K562 (cell line): ENCODE measurements around the gene TCF12. TPM values are rescaled to one million over a fixed set of nuclear protein-coding genes. Genes with fewer than 3 reads are reported as not detected.

Experiments used
- ATAC-seq: fragments of 200-7000 bp; cut with Tn5 transposase; 3 replicates; pipeline ENCODE4 v1.9.1; 2020; ENCODE audit warnings: moderate library complexity
- BruUV-seq: library from RNA; stranded (reverse); fragments of 400-500 nt; replicated peaks from 2 replicates; lab custom pipeline; 2021; lab: Mats Ljungman, UMichigan
- CTCF ChIA-PET: fragments of 300-600 bp; formaldehyde crosslinking; extraction: SDS; loops from one replicate; lab custom pipeline; 2021; ENCODE audit warnings: low intra/inter-chr PET ratio; lab: Yijun Ruan, JAX
- POLR2A ChIA-PET: fragments of 300-600, 350-650 bp; sonication (Branson Sonifier 250); formaldehyde crosslinking; extraction: SDS; loops from one replicate; lab custom pipeline; 2021; ENCODE audit warnings: antibody characterized with exemption, inconsistent platforms; lab: Yijun Ruan, JAX
- DNase-seq, 4 experiments: peaks; one replicate each; pipeline versions ENCODE4 v3.0.0 to v3.0.0-alpha.2; 2011 to 2018; ENCODE audit warnings: low spot score in 3 of 4, mixed read lengths in 3 of 4; ENCODE audit errors: extremely low read depth in 1 of 4
- FAIRE-seq: peaks from 2 replicates; lab custom pipeline; 2011; peaks lifted over from hg19 to GRCh38; lab: Jason Lieb, UNC
- H2AFZ ChIP-seq: 2 replicates; pipeline ENCODE4 v1.6.0; 2011; ENCODE audit warnings: low read depth, low read length, control low read depth, inconsistent platforms
- H3K27ac ChIP-seq: fragments of 200-600 bp; 3 replicates; pipeline ENCODE4 v1.8.0; 2011; ENCODE audit warnings: low read depth, mild to moderate bottlenecking, control low read depth, inconsistent platforms, low read length, moderate library complexity, mixed read lengths; ENCODE audit errors: extremely low read depth
- H3K27me3 ChIP-seq, 2 experiments: fragments of 300-600 bp in 1 of 2; 2 replicates in 1 of 2; 3 replicates in 1 of 2; pipeline versions ENCODE4 v1.6.0 to v1.8.0; 2011; ENCODE audit warnings: inconsistent platforms in 2 of 2, low read length in 2 of 2, mild to moderate bottlenecking in 1 of 2, mixed read lengths in 1 of 2, moderate library complexity in 1 of 2; ENCODE audit not compliant: control insufficient read depth in 2 of 2, insufficient read depth in 2 of 2
- H3K36me3 ChIP-seq: fragments of 300-600 bp; 3 replicates; pipeline ENCODE4 v1.8.0; 2011; ENCODE audit warnings: mild to moderate bottlenecking, low read length, inconsistent platforms; ENCODE audit not compliant: control insufficient read depth, insufficient read depth
- H3K4me1 ChIP-seq, 2 experiments: fragments of 200-600 bp in 1 of 2; replicated peaks in 1 of 2; 2 replicates in 1 of 2; 3 replicates in 1 of 2; pipeline versions ENCODE4 v1.5.1 to v1.8.0; 2011; ENCODE audit warnings: inconsistent platforms in 2 of 2, low read length in 2 of 2, mild to moderate bottlenecking in 1 of 2, mixed read lengths in 1 of 2, moderate library complexity in 1 of 2; ENCODE audit not compliant: control insufficient read depth in 2 of 2, insufficient read depth in 2 of 2
- H3K4me2 ChIP-seq: 2 replicates; pipeline ENCODE4 v1.6.1; 2011; ENCODE audit warnings: low read length, control low read depth, inconsistent platforms, mixed read lengths; ENCODE audit not compliant: insufficient read depth
- H3K4me3 ChIP-seq: fragments of 200-600 bp; sonication (generic), shearing (Covaris generic); 2 replicates; pipeline ENCODE4 v1.5.1; 2016; ENCODE audit warnings: control low read depth, inconsistent platforms
- H3K79me2 ChIP-seq: fragments of 200-600 bp; 3 replicates; pipeline ENCODE4 v1.8.0; 2011; ENCODE audit warnings: low read length, inconsistent platforms; ENCODE audit not compliant: control insufficient read depth, insufficient read depth
- H3K9ac ChIP-seq, 2 experiments: 2 replicates each; pipeline versions ENCODE4 v1.6.0 to v1.6.1; 2011; ENCODE audit warnings: low read depth in 2 of 2, low read length in 2 of 2, control low read depth in 1 of 2, inconsistent platforms in 1 of 2, mild to moderate bottlenecking in 1 of 2, mixed read lengths in 1 of 2; ENCODE audit not compliant: insufficient read depth in 1 of 2
- H3K9me1 ChIP-seq: one replicate; pipeline ENCODE4 v1.6.0; 2011; ENCODE audit warnings: inconsistent platforms, mild to moderate bottlenecking, low read length, moderate library complexity; ENCODE audit not compliant: control insufficient read depth, insufficient read depth
- H3K9me3 ChIP-seq: replicated peaks from 2 replicates; pipeline ENCODE4 v1.5.1; 2011; ENCODE audit warnings: low read depth, low read length, inconsistent platforms; ENCODE audit not compliant: control insufficient read depth, insufficient read depth
- H4K20me1 ChIP-seq: replicated peaks from 2 replicates; pipeline ENCODE4 v1.6.1; 2011; ENCODE audit warnings: low read length, inconsistent platforms, mixed read lengths; ENCODE audit not compliant: control insufficient read depth, insufficient read depth
- ATF1 ChIP-seq, 2 experiments: fragments of 450-650 bp in 1 of 2; IDR thresholded peaks; 2 replicates each; pipeline ENCODE4 v1.6.1; 2016; ENCODE audit warnings: missing compliant biosample characterization in 1 of 2, missing genetic modification characterization in 1 of 2
- CUX1 ChIP-seq: fragments of 200-800 bp; sonication (Bioruptor generic); IDR thresholded peaks from 2 replicates; pipeline ENCODE4 v1.6.1; 2016; ENCODE audit warnings: missing genetic modification characterization, missing compliant biosample characterization
- NCOR1 ChIP-seq: fragments of 450-650 bp; IDR thresholded peaks from 2 replicates; pipeline ENCODE4 v1.6.1; 2016; ENCODE audit warnings: mild to moderate bottlenecking, moderate library complexity
- RCOR1 ChIP-seq, 2 experiments: IDR thresholded peaks; 2 replicates each; pipeline ENCODE4 v1.6.1; 2012; ENCODE audit warnings: low read depth in 2 of 2, low read length in 2 of 2, borderline replicate concordance in 1 of 2, improper control_type of control experiment in 1 of 2
- THAP7 ChIP-seq: fragments of 250-450 bp; sonication (Bioruptor Pico); IDR thresholded peaks from 2 replicates; pipeline ENCODE4 v1.5.0; 2021
- ZBTB49 ChIP-seq: sonication (generic); formaldehyde crosslinking; IDR thresholded peaks from 2 replicates; pipeline ENCODE4 v1.8.0; 2022; ENCODE audit warnings: missing genetic modification reagents, mild to moderate bottlenecking, borderline replicate concordance
- ZFP91 ChIP-seq: sonication (generic); formaldehyde crosslinking; IDR thresholded peaks from 2 replicates; pipeline ENCODE4 v1.8.0; 2022; ENCODE audit warnings: mild to moderate bottlenecking, missing genetic modification reagents
- WGBS: fragments of 100-300 bp; shearing (Covaris generic); methylation state at CpG from one replicate; pipeline ENCODE4 v1.1.6; 2016; ENCODE audit warnings: low coverage, mixed read lengths; ENCODE audit not compliant: insufficient coverage; ENCODE audit errors: missing lambda C conversion rate; 5-methylcytosine and 5-hydroxymethylcytosine counted together
- in situ Hi-C: fragments of 300-500 bp; cut with MboI; formaldehyde crosslinking; loops from 4 replicates; pipeline ENCODE4 v1.15.0; 2018; ENCODE audit warnings: inconsistent platforms, mixed read lengths
- intact Hi-C: fragments of 100-400 bp; cut with micrococcal nuclease; formaldehyde crosslinking; loops from 2 replicates; pipeline ENCODE4 v1.14.2; 2022
- polyA plus RNA-seq, 8 experiments: library from polyadenylated mRNA; depleted of rRNA in 4 of 8; stranded (reverse) in 5 of 8; unstranded in 3 of 8; fragments of >200 nt; fragmentation: Nextera tagmentation in 2 of 8; fragmentation: Illumina TruSeq in 1 of 8; extraction: Ambion mirVana in 2 of 8; extraction: Trizol in 1 of 8; gene quantifications; 2 replicates each; pipeline versions ENCODE4 v1.2.1 to v1.2.3, GENCODE V29; 2011 to 2014; ENCODE audit warnings: inconsistent platforms in 1 of 8, missing spikeins in 1 of 8
- total RNA-seq, 7 experiments: library from RNA; depleted of rRNA in 6 of 7; stranded (reverse); fragments of >200 nt in 6 of 7; fragmentation: Illumina TruSeq in 2 of 7; extraction: Trizol in 2 of 7; gene quantifications; 2 replicates each; pipeline versions ENCODE4 v1.2.1 to v1.2.3, GENCODE V29; 2011 to 2021; ENCODE audit warnings: low replicate concordance in 1 of 7

TCF12 gene
- total and polyA plus RNA-seq, 9 of the 15 experiments (the other 6 are each of a cell fraction or from before 2014, with no cell fraction given), result 10.5 to 132 (median 52.9) TPM

- TF ChIP-seq CUX1 (CRISPR knock-in tag), result peak; percentile 82
- no peak for TF ChIP-seq THAP7
- no peak for TF ChIP-seq ATF1 (CRISPR knock-in tag; IDR thresholded peaks at IDR 0.05)
- no peak for TF ChIP-seq ATF1 (tag; IDR thresholded peaks at IDR 0.05)
Observed at GRCh38 chr15:57030011-57030410, 111.6 kb downstream of the TCF12 start (continued).

- Histone ChIP-seq H3K9ac (no peak overlapping the region), H4K20me1 (peaks cover 6% of the 10 kb centered on the region; the same call in 1 of the 2 replicates), H3K4me1 (peaks cover 0 to 15% of the 10 kb centered on the region in 2 experiments; a peak in 4 of 5 replicates), H3K4me3 (no peak overlapping the region), H2AFZ (no peak overlapping the region), H3K36me3 (no peaks in the 10 kb centered on the region), H3K79me2 (peaks cover 73% of the 10 kb centered on the region), H3K9me1 (no peaks in the 10 kb centered on the region), H3K9me3 (no peaks in the 10 kb centered on the region), H3K27me3 (no peaks in the 10 kb centered on the region), H3K4me2 (no peak overlapping the region), H3K27ac (peak overlapping the region; percentile 20; the same call in 1 of the 3 replicates)
- WGBS, result 7% methylated on average over 1 of the region's 1 CpG
- BruUV-seq, result no TSS peak
- intact Hi-C loops (no loop called here), in situ Hi-C loops (no loop called here)
- ATAC-seq, result peak; percentile 56; the same call in 2 of the 3 replicates
- peak in 2 of 4 experiments; percentile 9 to 16 for DNase-seq
- POLR2A ChIA-PET, result interaction anchor here (1.8 kb wide), 1 partner anchor 10 kb away, joined by 9 read pairs; no protein-coding TSS in a partner anchor
- CTCF ChIA-PET, result no interaction called here
- FAIRE-seq, result no peak
- TF ChIP-seq NCOR1 (no peak), RCOR1 (IDR thresholded peaks at IDR 0.05; ENCODE audit: borderline replicate concordance in 1 of 2, low read depth in 2 of 2, low read length in 2 of 2) (peak in 1 of 2 experiments; percentile 47; a peak in 1 of 4 replicates), ZBTB49 (CRISPR knock-in tag) (no peak), ZFP91 (CRISPR knock-in tag) (no peak)
Observed at GRCh38 chr15:57031082-57031481, 112.6 kb downstream of the TCF12 start.
